Measurements from ENCODE around the gene ST3GAL2.
"Not testable (repeated sequence)": the region's sequence is repeated elsewhere in the genome, so short reads cannot be mapped to it uniquely, and the experiment has no call there.

ST3GAL2 gene

GRCh38 chr16:70416748-70417616 lies 21.9 kb downstream of the ST3GAL2 start:
- peak overlapping the region in 1 of 2 donors; percentile 48 for H3K27ac ChIP-seq (ENCODE audit: low read depth in 2 of 2, low read length in 2 of 2)
- no peaks in the 10 kb centered on the region for H3K36me3 ChIP-seq (ENCODE audit: control insufficient read depth in 2 of 2, insufficient read depth in 2 of 2, low read length in 2 of 2)
- H3K9ac ChIP-seq (ENCODE audit: low read depth in 1 of 2, low read length in 2 of 2): no peak overlapping the region
- no peaks in the 10 kb centered on the region for H3K27me3 ChIP-seq (ENCODE audit: control insufficient read depth in 2 of 2, insufficient read depth in 2 of 2, low read length in 2 of 2)
- H3K4me1 ChIP-seq (ENCODE audit: control insufficient read depth in 2 of 2, insufficient read depth in 2 of 2, low read length in 2 of 2): peaks cover 7 to 15% of the 10 kb centered on the region in 2 donors
- no peak overlapping the region for H3K4me3 ChIP-seq (ENCODE audit: low read length in 2 of 2)
- no peaks in the 10 kb centered on the region for H3K9me3 ChIP-seq (ENCODE audit: control insufficient read depth in 2 of 2, low read length in 2 of 2)

GRCh38 chr16:70413572-70413971 lies 25.3 kb downstream of the ST3GAL2 start:
- not testable (repeated sequence) for H3K9ac ChIP-seq (ENCODE audit: low read depth in 1 of 2, low read length in 2 of 2); H3K27ac ChIP-seq (ENCODE audit: low read depth in 2 of 2, low read length in 2 of 2); H3K27me3 ChIP-seq (ENCODE audit: control insufficient read depth in 2 of 2, insufficient read depth in 2 of 2, low read length in 2 of 2); H3K4me3 ChIP-seq (ENCODE audit: low read length in 2 of 2); H3K4me1 ChIP-seq (ENCODE audit: control insufficient read depth in 2 of 2, insufficient read depth in 2 of 2, low read length in 2 of 2); H3K36me3 ChIP-seq (ENCODE audit: control insufficient read depth in 2 of 2, insufficient read depth in 2 of 2, low read length in 2 of 2); H3K9me3 ChIP-seq (ENCODE audit: control insufficient read depth in 2 of 2, low read length in 2 of 2)

GRCh38 chr16:70412385-70412784 lies 26.5 kb downstream of the ST3GAL2 start:
- no peaks in the 10 kb centered on the region for H3K27me3 ChIP-seq (ENCODE audit: control insufficient read depth in 2 of 2, insufficient read depth in 2 of 2, low read length in 2 of 2)
- H3K36me3 ChIP-seq (ENCODE audit: control insufficient read depth in 2 of 2, insufficient read depth in 2 of 2, low read length in 2 of 2): no peaks in the 10 kb centered on the region
- H3K9ac ChIP-seq (ENCODE audit: low read depth in 1 of 2, low read length in 2 of 2): no peak overlapping the region
- peaks cover 6 to 8% of the 10 kb centered on the region in 2 donors for H3K4me1 ChIP-seq (ENCODE audit: control insufficient read depth in 2 of 2, insufficient read depth in 2 of 2, low read length in 2 of 2)
- no peak overlapping the region for H3K4me3 ChIP-seq (ENCODE audit: low read length in 2 of 2)
- H3K9me3 ChIP-seq (ENCODE audit: control insufficient read depth in 2 of 2, low read length in 2 of 2): no peaks in the 10 kb centered on the region
- H3K27ac ChIP-seq (ENCODE audit: low read depth in 2 of 2, low read length in 2 of 2): no peak overlapping the region

- H3K36me3 ChIP-seq (ENCODE audit: control insufficient read depth in 2 of 2, insufficient read depth in 2 of 2, low read length in 2 of 2): no peaks in the 10 kb centered on the region
- H3K27ac ChIP-seq (ENCODE audit: low read depth in 2 of 2, low read length in 2 of 2): no peak overlapping the region
- H3K27me3 ChIP-seq (ENCODE audit: control insufficient read depth in 2 of 2, insufficient read depth in 2 of 2, low read length in 2 of 2): no peaks in the 10 kb centered on the region
- no peak overlapping the region for H3K4me3 ChIP-seq (ENCODE audit: low read length in 2 of 2)
- no peaks in the 10 kb centered on the region for H3K9me3 ChIP-seq (ENCODE audit: control insufficient read depth in 2 of 2, low read length in 2 of 2)
- H3K9ac ChIP-seq (ENCODE audit: low read depth in 1 of 2, low read length in 2 of 2): no peak overlapping the region
- H3K4me1 ChIP-seq (ENCODE audit: control insufficient read depth in 2 of 2, insufficient read depth in 2 of 2, low read length in 2 of 2): peaks cover 0 to 2% of the 10 kb centered on the region in 2 donors
Measured at GRCh38 chr16:70410734-70411133, 28.2 kb downstream of the ST3GAL2 start.

- H3K4me3 ChIP-seq (ENCODE audit: low read length in 2 of 2): no peak overlapping the region
Measured at GRCh38 chr16:70407811-70408274, 31.1 kb downstream of the ST3GAL2 start.

GRCh38 chr16:70406104-70406503 lies 32.8 kb downstream of the ST3GAL2 start:
- H3K9ac ChIP-seq (ENCODE audit: low read depth in 1 of 2, low read length in 2 of 2); H3K27ac ChIP-seq (ENCODE audit: low read depth in 2 of 2, low read length in 2 of 2); H3K4me1 ChIP-seq (ENCODE audit: control insufficient read depth in 2 of 2, insufficient read depth in 2 of 2, low read length in 2 of 2); H3K36me3 ChIP-seq (ENCODE audit: control insufficient read depth in 2 of 2, insufficient read depth in 2 of 2, low read length in 2 of 2); H3K4me3 ChIP-seq (ENCODE audit: low read length in 2 of 2); H3K27me3 ChIP-seq (ENCODE audit: control insufficient read depth in 2 of 2, insufficient read depth in 2 of 2, low read length in 2 of 2); H3K9me3 ChIP-seq (ENCODE audit: control insufficient read depth in 2 of 2, low read length in 2 of 2): not testable (repeated sequence)

More at GRCh38 chr16:70407811-70408274, 31.1 kb downstream of the ST3GAL2 start:
- Histone ChIP-seq H3K4me1 (ENCODE audit: control insufficient read depth in 2 of 2, insufficient read depth in 2 of 2, low read length in 2 of 2) (peaks cover 2 to 5% of the 10 kb centered on the region in 2 donors), H3K27ac (ENCODE audit: low read depth in 2 of 2, low read length in 2 of 2) (no peak overlapping the region), H3K36me3 (ENCODE audit: control insufficient read depth in 2 of 2, insufficient read depth in 2 of 2, low read length in 2 of 2) (no peaks in the 10 kb centered on the region), H3K9ac (ENCODE audit: low read depth in 1 of 2, low read length in 2 of 2) (no peak overlapping the region), H3K9me3 (ENCODE audit: control insufficient read depth in 2 of 2, low read length in 2 of 2) (no peaks in the 10 kb centered on the region), H3K27me3 (ENCODE audit: control insufficient read depth in 2 of 2, insufficient read depth in 2 of 2, low read length in 2 of 2) (no peaks in the 10 kb centered on the region)

- Histone ChIP-seq H3K27me3 (ENCODE audit: control insufficient read depth in 2 of 2, insufficient read depth in 2 of 2, low read length in 2 of 2) (no peaks in the 10 kb centered on the region), H3K9me3 (ENCODE audit: control insufficient read depth in 2 of 2, low read length in 2 of 2) (no peaks in the 10 kb centered on the region), H3K4me1 (ENCODE audit: control insufficient read depth in 2 of 2, insufficient read depth in 2 of 2, low read length in 2 of 2) (peaks cover 0 to 5% of the 10 kb centered on the region in 2 donors), H3K9ac (ENCODE audit: low read depth in 1 of 2, low read length in 2 of 2) (no peak overlapping the region), H3K27ac (ENCODE audit: low read depth in 2 of 2, low read length in 2 of 2) (peak overlapping the region in 1 of 2 donors; percentile 67), H3K4me3 (ENCODE audit: low read length in 2 of 2) (no peak overlapping the region), H3K36me3 (ENCODE audit: control insufficient read depth in 2 of 2, insufficient read depth in 2 of 2, low read length in 2 of 2) (peaks cover 2 to 4% of the 10 kb centered on the region in 2 donors)
Measured at GRCh38 chr16:70402916-70403659, 35.8 kb downstream of the ST3GAL2 start.

GRCh38 chr16:70399951-70400350 lies 38.9 kb downstream of the ST3GAL2 start:
- no peak overlapping the region for H3K27ac ChIP-seq (ENCODE audit: low read depth in 2 of 2, low read length in 2 of 2)
- H3K27me3 ChIP-seq (ENCODE audit: control insufficient read depth in 2 of 2, insufficient read depth in 2 of 2, low read length in 2 of 2): no peaks in the 10 kb centered on the region
- H3K4me3 ChIP-seq (ENCODE audit: low read length in 2 of 2): no peak overlapping the region
- H3K36me3 ChIP-seq (ENCODE audit: control insufficient read depth in 2 of 2, insufficient read depth in 2 of 2, low read length in 2 of 2): peaks cover 2 to 4% of the 10 kb centered on the region in 2 donors
- peaks cover 0 to 10% of the 10 kb centered on the region in 2 donors for H3K4me1 ChIP-seq (ENCODE audit: control insufficient read depth in 2 of 2, insufficient read depth in 2 of 2, low read length in 2 of 2)
- H3K9me3 ChIP-seq (ENCODE audit: control insufficient read depth in 2 of 2, low read length in 2 of 2): no peaks in the 10 kb centered on the region
- H3K9ac ChIP-seq (ENCODE audit: low read depth in 1 of 2, low read length in 2 of 2): no peak overlapping the region

GRCh38 chr16:70399381-70399780 lies 39.5 kb downstream of the ST3GAL2 start:
- Histone ChIP-seq H3K27me3 (ENCODE audit: control insufficient read depth in 2 of 2, insufficient read depth in 2 of 2, low read length in 2 of 2) (no peaks in the 10 kb centered on the region), H3K9me3 (ENCODE audit: control insufficient read depth in 2 of 2, low read length in 2 of 2) (no peaks in the 10 kb centered on the region), H3K4me3 (ENCODE audit: low read length in 2 of 2) (no peak overlapping the region), H3K9ac (ENCODE audit: low read depth in 1 of 2, low read length in 2 of 2) (no peak overlapping the region), H3K36me3 (ENCODE audit: control insufficient read depth in 2 of 2, insufficient read depth in 2 of 2, low read length in 2 of 2) (peaks cover 2 to 4% of the 10 kb centered on the region in 2 donors), H3K4me1 (ENCODE audit: control insufficient read depth in 2 of 2, insufficient read depth in 2 of 2, low read length in 2 of 2) (peaks cover 0 to 10% of the 10 kb centered on the region in 2 donors), H3K27ac (ENCODE audit: low read depth in 2 of 2, low read length in 2 of 2) (no peak overlapping the region)

GRCh38 chr16:70398177-70398743 lies 40.6 kb downstream of the ST3GAL2 start:
- Histone ChIP-seq H3K27me3 (ENCODE audit: control insufficient read depth in 2 of 2, insufficient read depth in 2 of 2, low read length in 2 of 2) (no peaks in the 10 kb centered on the region), H3K36me3 (ENCODE audit: control insufficient read depth in 2 of 2, insufficient read depth in 2 of 2, low read length in 2 of 2) (peaks cover 2 to 4% of the 10 kb centered on the region in 2 donors), H3K9ac (ENCODE audit: low read depth in 1 of 2, low read length in 2 of 2) (no peak overlapping the region)

More at GRCh38 chr16:70398177-70398743, 40.6 kb downstream of the ST3GAL2 start:
- H3K4me1 ChIP-seq (ENCODE audit: control insufficient read depth in 2 of 2, insufficient read depth in 2 of 2, low read length in 2 of 2): peaks cover 0 to 5% of the 10 kb centered on the region in 2 donors
- H3K27ac ChIP-seq (ENCODE audit: low read depth in 2 of 2, low read length in 2 of 2): no peak overlapping the region
- no peaks in the 10 kb centered on the region for H3K9me3 ChIP-seq (ENCODE audit: control insufficient read depth in 2 of 2, low read length in 2 of 2)
- no peak overlapping the region for H3K4me3 ChIP-seq (ENCODE audit: low read length in 2 of 2)

Data from mucosa of rectum (tissue), 2 donors.